Measurements from ENCODE around the gene FANCG.

Gene FANCG

GRCh38 chr9:35114840-35115628 lies 35.3 kb upstream of the FANCG start:
- no CpG with 5 or more reads among the region's 12 CpGs for WGBS (ENCODE audit: extremely low coverage, insufficient coverage, insufficient read length)

GRCh38 chr9:35114113-35114839 lies 34.5 kb upstream of the FANCG start:
- Histone ChIP-seq H3K4me2 (ENCODE audit: low read length) (peak overlapping the region; percentile 90), H3K79me1 (ENCODE audit: low read length) (peaks cover 22% of the 10 kb centered on the region), H4K12ac (ENCODE audit: low read depth, low read length) (peak overlapping the region; percentile 39), H3K4me1 (ENCODE audit: control insufficient read depth in 1 of 2, insufficient read depth in 2 of 2, low read length in 2 of 2) (peaks cover 27 to 29% of the 10 kb centered on the region in 2 experiments), H3K9ac (ENCODE audit: low read length) (peak overlapping the region; percentile 20), H3K27ac (ENCODE audit: low read depth, low read length) (peak overlapping the region; percentile 94), H3K18ac (ENCODE audit: low read length) (peak overlapping the region; percentile 51), H3K9me3 (ENCODE audit: insufficient read depth, low read depth, low read length) (no peaks in the 10 kb centered on the region), H3K27me3 (ENCODE audit: insufficient read depth, low read length) (no peaks in the 10 kb centered on the region), H3K23ac (ENCODE audit: low read length) (no peak overlapping the region), H3K79me2 (ENCODE audit: control insufficient read depth, insufficient read depth, low read length, poor library complexity) (peaks cover 5% of the 10 kb centered on the region), H2AK5ac (ENCODE audit: low read length) (peak overlapping the region; percentile 63), H2BK120ac (ENCODE audit: insufficient read depth, low read length, poor library complexity) (peak overlapping the region; percentile 72), H4K8ac (ENCODE audit: low read depth, low read length) (peak overlapping the region; percentile 64), H3K4me3 (ENCODE audit: low read depth, low read length) (peak overlapping the region; percentile 11), H2BK5ac (ENCODE audit: low read depth, low read length, poor library complexity) (peak overlapping the region; percentile 90), H3K36me3 (ENCODE audit: control insufficient read depth in 1 of 2, insufficient read depth in 2 of 2, low read length in 2 of 2) (no peaks in the 10 kb centered on the region), H3K14ac (ENCODE audit: low read length) (peak overlapping the region; percentile 63), H2BK12ac (ENCODE audit: low read length) (peak overlapping the region; percentile 85), H2AFZ (ENCODE audit: insufficient read depth, low read length, poor library complexity) (peak overlapping the region; percentile 46), H3K4ac (ENCODE audit: low read depth, low read length) (peak overlapping the region; percentile 61), H4K91ac (ENCODE audit: low read depth, low read length) (peak overlapping the region; percentile 92)
- WGBS (ENCODE audit: extremely low coverage, insufficient coverage, insufficient read length) = no CpG with 5 or more reads among the region's 5 CpGs
- peak; percentile 92 to 96 for DNase-seq

More at GRCh38 chr9:35114840-35115628, 35.3 kb upstream of the FANCG start:
- H4K91ac ChIP-seq (ENCODE audit: low read depth, low read length) = peak overlapping the region; percentile 92
- no peak overlapping the region for H3K23ac ChIP-seq (ENCODE audit: low read length)
- H3K36me3 ChIP-seq (ENCODE audit: control insufficient read depth in 1 of 2, insufficient read depth in 2 of 2, low read length in 2 of 2) = no peaks in the 10 kb centered on the region
- H3K27ac ChIP-seq (ENCODE audit: low read depth, low read length) = peak overlapping the region; percentile 94
- peak overlapping the region; percentile 63 for H3K14ac ChIP-seq (ENCODE audit: low read length)
- H2BK120ac ChIP-seq (ENCODE audit: insufficient read depth, low read length, poor library complexity) = peak overlapping the region; percentile 72
- peak overlapping the region; percentile 85 for H2BK12ac ChIP-seq (ENCODE audit: low read length)
- H3K4me2 ChIP-seq (ENCODE audit: low read length) = peak overlapping the region; percentile 90
- peak overlapping the region; percentile 90 for H2BK5ac ChIP-seq (ENCODE audit: low read depth, low read length, poor library complexity)
- peak overlapping the region; percentile 79 for H3K4me3 ChIP-seq (ENCODE audit: low read depth, low read length)
- H3K79me1 ChIP-seq (ENCODE audit: low read length) = peaks cover 22% of the 10 kb centered on the region
- peak overlapping the region; percentile 67 for H3K18ac ChIP-seq (ENCODE audit: low read length)
- H3K79me2 ChIP-seq (ENCODE audit: control insufficient read depth, insufficient read depth, low read length, poor library complexity) = peaks cover 5% of the 10 kb centered on the region
- H4K12ac ChIP-seq (ENCODE audit: low read depth, low read length) = peak overlapping the region; percentile 39
- peak overlapping the region; percentile 46 for H2AFZ ChIP-seq (ENCODE audit: insufficient read depth, low read length, poor library complexity)
- H2AK5ac ChIP-seq (ENCODE audit: low read length) = peak overlapping the region; percentile 63
- peak; percentile 53 to 65 for DNase-seq
- peak overlapping the region; percentile 9 for H3K9ac ChIP-seq (ENCODE audit: low read length)
- H4K8ac ChIP-seq (ENCODE audit: low read depth, low read length) = peak overlapping the region; percentile 64
- H3K4me1 ChIP-seq (ENCODE audit: control insufficient read depth in 1 of 2, insufficient read depth in 2 of 2, low read length in 2 of 2) = peaks cover 27 to 28% of the 10 kb centered on the region in 2 experiments
- no peaks in the 10 kb centered on the region for H3K9me3 ChIP-seq (ENCODE audit: insufficient read depth, low read depth, low read length)
- H3K4ac ChIP-seq (ENCODE audit: low read depth, low read length) = peak overlapping the region; percentile 61
- no peaks in the 10 kb centered on the region for H3K27me3 ChIP-seq (ENCODE audit: insufficient read depth, low read length)

GRCh38 chr9:35112257-35113020 lies 32.7 kb upstream of the FANCG start:
- peaks cover 27 to 29% of the 10 kb centered on the region in 2 experiments for H3K4me1 ChIP-seq (ENCODE audit: control insufficient read depth in 1 of 2, insufficient read depth in 2 of 2, low read length in 2 of 2)
- H3K23ac ChIP-seq (ENCODE audit: low read length) = no peak overlapping the region
- H3K14ac ChIP-seq (ENCODE audit: low read length) = no peak overlapping the region
- no peak overlapping the region for H3K4me2 ChIP-seq (ENCODE audit: low read length)
- no peak overlapping the region for H2BK5ac ChIP-seq (ENCODE audit: low read depth, low read length, poor library complexity)
- no peaks in the 10 kb centered on the region for H3K9me3 ChIP-seq (ENCODE audit: insufficient read depth, low read depth, low read length)
- no peaks in the 10 kb centered on the region for H3K27me3 ChIP-seq (ENCODE audit: insufficient read depth, low read length)
- peak overlapping the region; percentile 39 for H2BK120ac ChIP-seq (ENCODE audit: insufficient read depth, low read length, poor library complexity)
- no peak overlapping the region for H3K18ac ChIP-seq (ENCODE audit: low read length)
- peak in 1 of 2 donors; percentile 25 for DNase-seq
- H2AFZ ChIP-seq (ENCODE audit: insufficient read depth, low read length, poor library complexity) = no peak overlapping the region
- H3K79me1 ChIP-seq (ENCODE audit: low read length) = peaks cover 22% of the 10 kb centered on the region
- peak overlapping the region; percentile 50 for H2BK12ac ChIP-seq (ENCODE audit: low read length)
- peaks cover 12 to 13% of the 10 kb centered on the region in 2 experiments for H3K36me3 ChIP-seq (ENCODE audit: control insufficient read depth in 1 of 2, insufficient read depth in 2 of 2, low read length in 2 of 2)
- H3K4me3 ChIP-seq (ENCODE audit: low read depth, low read length) = no peak overlapping the region
- H3K9ac ChIP-seq (ENCODE audit: low read length) = no peak overlapping the region
- peak overlapping the region; percentile 15 for H4K91ac ChIP-seq (ENCODE audit: low read depth, low read length)
- H4K12ac ChIP-seq (ENCODE audit: low read depth, low read length) = no peak overlapping the region
- H3K79me2 ChIP-seq (ENCODE audit: control insufficient read depth, insufficient read depth, low read length, poor library complexity) = peaks cover 5% of the 10 kb centered on the region
- no peak overlapping the region for H3K27ac ChIP-seq (ENCODE audit: low read depth, low read length)
- peak overlapping the region; percentile 31 for H2AK5ac ChIP-seq (ENCODE audit: low read length)
- WGBS (ENCODE audit: extremely low coverage, insufficient coverage, insufficient read length) = no CpG with 5 or more reads among the region's 3 CpGs
- no peak overlapping the region for H4K8ac ChIP-seq (ENCODE audit: low read depth, low read length)
- no peak overlapping the region for H3K4ac ChIP-seq (ENCODE audit: low read depth, low read length)

Measured in trophoblast cell (in vitro differentiated cells and primary cell).